ENCODE results near the gene RBM20. TPM values are rescaled to one million over a fixed set of nuclear protein-coding genes. Genes with fewer than 3 reads are reported as not detected.

Gene RBM20
- total RNA-seq, 1 experiment from 2014 or later = 0.17 TPM

- WGBS (ENCODE audit: extremely low coverage, insufficient read length, low lambda C conversion rate) = no CpG with 5 or more reads among the region's 7 CpGs
These were observed 95.7 kb downstream of the RBM20 start for GRCh38 chr10:110739811-110740271.

More at GRCh38 chr10:110739811-110740271, 95.7 kb downstream of the RBM20 start:
- H3K18ac ChIP-seq (ENCODE audit: insufficient read length, low read depth, low read length) = no peak overlapping the region
- no peak overlapping the region for H3K56ac ChIP-seq (ENCODE audit: insufficient read length, low read depth, low read length)
- Mint-ChIP-seq H3K27ac (no peak overlapping the region), H3K4me1 (peaks cover 0 to under 1% of the 10 kb centered on the region in 2 experiments; a peak in 2 of 4 replicates), H3K9me3 (no peaks in the 10 kb centered on the region), H3K4me3 (no peak overlapping the region), H3K36me3 (ENCODE audit: insufficient read depth in 1 of 3, low read depth in 3 of 3) (no peaks in the 10 kb centered on the region), H3K27me3 (ENCODE audit: low read depth) (no peaks in the 10 kb centered on the region; the same call in none of the 2 replicates)
- no peak overlapping the region for H3K14ac ChIP-seq (ENCODE audit: insufficient read depth, low read length)
- H3K23ac ChIP-seq (ENCODE audit: insufficient read length, low read depth, low read length) = no peak overlapping the region
- H3K79me1 ChIP-seq (ENCODE audit: insufficient read depth, low read depth, low read length, poor library complexity, severe bottlenecking) = no peaks in the 10 kb centered on the region
- no peak overlapping the region for H3K4me2 ChIP-seq (ENCODE audit: insufficient read depth, insufficient read length, low read length)
- H3K9me3 ChIP-seq (ENCODE audit: control insufficient read depth, low read depth, low read length) = no peaks in the 10 kb centered on the region
- H3K4ac ChIP-seq (ENCODE audit: low read depth, low read length) = no peak overlapping the region
- no peak overlapping the region for H4K8ac ChIP-seq (replicated peaks; ENCODE audit: insufficient read length, low read depth, low read length)
- no peak for DNase-seq
- no peak overlapping the region for H2BK15ac ChIP-seq (ENCODE audit: low read depth, low read length)
- H4K20me1 ChIP-seq (ENCODE audit: control insufficient read depth, insufficient read depth, insufficient read length) = no peaks in the 10 kb centered on the region
- H2BK12ac ChIP-seq (ENCODE audit: insufficient read length, low read depth, low read length) = no peak overlapping the region
- no peaks in the 10 kb centered on the region; the same call in 1 of the 2 replicates for H3K4me1 ChIP-seq (ENCODE audit: insufficient read depth, low read length)
- no peak overlapping the region for H3K27ac ChIP-seq (ENCODE audit: insufficient read length, low read depth, low read length)
- no peak overlapping the region for H2AK5ac ChIP-seq (ENCODE audit: insufficient read length, low read length)
- H4K91ac ChIP-seq (ENCODE audit: insufficient read length, low read depth, low read length) = no peak overlapping the region
- H3K79me2 ChIP-seq (ENCODE audit: insufficient read depth, low read length) = no peaks in the 10 kb centered on the region
- no peak overlapping the region for H2BK20ac ChIP-seq (ENCODE audit: low read depth, low read length, poor library complexity, severe bottlenecking)
- no peak overlapping the region for H4K5ac ChIP-seq (ENCODE audit: insufficient read length, low read depth, low read length)
- no peak overlapping the region for H3T11ph ChIP-seq (ENCODE audit: low read length)
- TF ChIP-seq, protein P1, sequence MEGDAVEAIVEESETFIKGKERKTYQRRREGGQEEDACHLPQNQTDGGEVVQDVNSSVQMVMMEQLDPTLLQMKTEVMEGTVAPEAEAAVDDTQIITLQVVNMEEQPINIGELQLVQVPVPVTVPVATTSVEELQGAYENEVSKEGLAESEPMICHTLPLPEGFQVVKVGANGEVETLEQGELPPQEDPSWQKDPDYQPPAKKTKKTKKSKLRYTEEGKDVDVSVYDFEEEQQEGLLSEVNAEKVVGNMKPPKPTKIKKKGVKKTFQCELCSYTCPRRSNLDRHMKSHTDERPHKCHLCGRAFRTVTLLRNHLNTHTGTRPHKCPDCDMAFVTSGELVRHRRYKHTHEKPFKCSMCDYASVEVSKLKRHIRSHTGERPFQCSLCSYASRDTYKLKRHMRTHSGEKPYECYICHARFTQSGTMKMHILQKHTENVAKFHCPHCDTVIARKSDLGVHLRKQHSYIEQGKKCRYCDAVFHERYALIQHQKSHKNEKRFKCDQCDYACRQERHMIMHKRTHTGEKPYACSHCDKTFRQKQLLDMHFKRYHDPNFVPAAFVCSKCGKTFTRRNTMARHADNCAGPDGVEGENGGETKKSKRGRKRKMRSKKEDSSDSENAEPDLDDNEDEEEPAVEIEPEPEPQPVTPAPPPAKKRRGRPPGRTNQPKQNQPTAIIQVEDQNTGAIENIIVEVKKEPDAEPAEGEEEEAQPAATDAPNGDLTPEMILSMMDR (conservative IDR thresholded peaks at IDR 0.05) = no peak
- no peak overlapping the region for H2AFZ ChIP-seq (ENCODE audit: low read length)
- no peak overlapping the region for H3K9ac ChIP-seq (ENCODE audit: extremely low read depth, insufficient read length, low read length)
- no peaks in the 10 kb centered on the region for H3K27me3 ChIP-seq (ENCODE audit: insufficient read depth, low read length)
- H2BK5ac ChIP-seq (ENCODE audit: insufficient read length, low read length) = no peak overlapping the region
- no peak overlapping the region for H2BK120ac ChIP-seq (ENCODE audit: low read depth, low read length, poor library complexity, severe bottlenecking)
- H3K23me2 ChIP-seq (ENCODE audit: insufficient read length, low read depth, low read length, poor library complexity, severe bottlenecking) = no peaks in the 10 kb centered on the region
